ENCODE results near the gene MYCL.

The MYCL gene

DNA sequence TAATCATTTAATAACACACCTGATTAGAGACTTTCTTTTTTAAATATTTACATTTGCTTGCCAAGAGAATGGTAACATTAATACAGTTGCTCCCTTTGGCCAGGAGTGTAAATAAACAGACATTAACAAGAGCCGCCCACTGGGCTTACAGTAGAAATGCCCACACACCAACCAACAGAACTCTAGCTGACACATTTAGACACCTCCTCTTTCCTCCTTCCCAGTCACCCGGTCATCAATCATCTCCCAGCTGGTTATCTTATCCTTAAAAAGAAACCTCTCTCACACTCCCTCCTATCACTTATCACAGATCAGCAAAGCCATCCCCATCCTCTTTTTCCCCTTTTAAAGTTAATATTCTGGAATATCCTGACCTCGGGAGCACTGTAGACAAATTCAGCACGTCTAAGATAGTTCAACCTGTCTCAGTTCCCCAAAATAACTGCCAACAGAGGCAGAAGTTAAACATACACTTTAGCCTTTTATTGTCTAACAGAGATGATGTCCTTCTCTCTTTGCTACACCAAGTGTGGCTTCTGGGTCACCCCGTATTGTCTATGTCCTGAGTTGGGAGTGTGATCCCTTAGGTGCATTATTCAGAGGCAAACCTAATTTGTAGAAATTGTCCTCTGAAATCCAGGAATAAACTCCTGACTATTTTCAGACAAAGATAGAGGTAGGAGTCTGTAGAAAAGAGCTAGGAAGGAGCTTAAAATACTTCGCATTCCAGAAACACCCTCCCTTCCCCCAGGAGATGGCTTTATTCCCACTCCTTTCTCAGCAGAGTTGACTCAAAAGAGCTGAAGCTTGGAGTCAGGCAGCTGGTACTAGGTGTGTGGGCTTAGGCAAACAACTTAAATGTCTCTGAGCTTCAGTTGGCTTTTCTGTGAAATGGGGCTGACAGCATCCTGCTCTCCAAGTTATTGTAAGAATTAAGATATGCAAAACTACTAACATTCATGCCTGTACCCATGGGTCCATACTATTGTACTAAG lies 8.8 kb downstream of the MYCL start:
- H3K4me3 ChIP-seq (ENCODE audit: insufficient read depth, low read length, poor library complexity, severe bottlenecking), result no peak overlapping the region
- no peaks in the 10 kb centered on the region for H3K36me3 ChIP-seq (ENCODE audit: low read length)
- no peak overlapping the region for H3K9ac ChIP-seq (ENCODE audit: low read length)
- no peaks in the 10 kb centered on the region for H3F3A ChIP-seq (ENCODE audit: insufficient read depth)
- no peak overlapping the region for H3K27ac ChIP-seq (ENCODE audit: low read depth, low read length)
- TF ChIP-seq EZH2phosphoT487 (conservative IDR thresholded peaks at IDR 0.05; ENCODE audit: low read length) (no peak), CTCF (IDR thresholded peaks at IDR 0.05; ENCODE audit: insufficient read depth, low read length, poor library complexity, severe bottlenecking) (no peak)
- no peaks in the 10 kb centered on the region for H3K9me2 ChIP-seq (replicated peaks; ENCODE audit: insufficient read depth, low read length)
- H3K9me3 ChIP-seq (ENCODE audit: insufficient read depth, low read length), result no peaks in the 10 kb centered on the region
- no peaks in the 10 kb centered on the region for H3K79me2 ChIP-seq (ENCODE audit: insufficient read depth, low read length)
- no peaks in the 10 kb centered on the region for H3K27me3 ChIP-seq (ENCODE audit: low read length)
- no peaks in the 10 kb centered on the region for H4K20me1 ChIP-seq (ENCODE audit: low read depth, low read length)
- H2AFZ ChIP-seq (ENCODE audit: low read depth, low read length, severe bottlenecking), result no peak overlapping the region
- H3K4me2 ChIP-seq (ENCODE audit: low read depth, low read length, poor library complexity, severe bottlenecking), result no peak overlapping the region

DNA sequence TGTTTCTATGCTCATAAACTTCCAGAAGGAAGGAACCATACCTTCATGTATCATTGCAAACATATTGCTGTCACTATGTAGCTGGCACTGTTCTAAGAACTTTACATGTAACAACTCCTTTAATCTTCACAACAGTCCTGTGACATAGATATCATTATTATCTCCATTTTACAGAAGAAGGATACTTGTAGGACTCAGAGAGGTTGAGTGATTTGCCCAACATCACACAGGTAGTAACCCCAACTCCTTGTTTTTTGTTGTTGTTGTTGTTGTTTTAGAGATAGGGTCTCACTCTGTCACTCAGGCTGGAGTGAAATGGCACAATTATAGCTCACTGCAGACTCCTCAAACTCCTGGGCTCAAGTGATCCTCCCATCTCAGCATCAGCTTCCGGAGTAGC lies 10.8 kb downstream of the MYCL start:
- Histone ChIP-seq H3K79me2 (ENCODE audit: insufficient read depth, low read length) (no peaks in the 10 kb centered on the region), H3K4me2 (ENCODE audit: low read depth, low read length, poor library complexity, severe bottlenecking) (no peak overlapping the region), H3K9ac (ENCODE audit: low read length) (no peak overlapping the region), H4K20me1 (ENCODE audit: low read depth, low read length) (no peaks in the 10 kb centered on the region), H3F3A (ENCODE audit: insufficient read depth) (no peaks in the 10 kb centered on the region), H3K27ac (ENCODE audit: low read depth, low read length) (no peak overlapping the region), H3K36me3 (ENCODE audit: low read length) (no peaks in the 10 kb centered on the region), H3K9me3 (ENCODE audit: insufficient read depth, low read length) (no peaks in the 10 kb centered on the region), H3K27me3 (ENCODE audit: low read length) (no peaks in the 10 kb centered on the region), H3K9me2 (replicated peaks; ENCODE audit: insufficient read depth, low read length) (no peaks in the 10 kb centered on the region), H3K4me3 (ENCODE audit: insufficient read depth, low read length, poor library complexity, severe bottlenecking) (no peak overlapping the region), H2AFZ (ENCODE audit: low read depth, low read length, severe bottlenecking) (no peak overlapping the region)
- TF ChIP-seq EZH2phosphoT487 (conservative IDR thresholded peaks at IDR 0.05; ENCODE audit: low read length), result no peak
- TF ChIP-seq CTCF (IDR thresholded peaks at IDR 0.05; ENCODE audit: insufficient read depth, low read length, poor library complexity, severe bottlenecking), result no peak

DNA sequence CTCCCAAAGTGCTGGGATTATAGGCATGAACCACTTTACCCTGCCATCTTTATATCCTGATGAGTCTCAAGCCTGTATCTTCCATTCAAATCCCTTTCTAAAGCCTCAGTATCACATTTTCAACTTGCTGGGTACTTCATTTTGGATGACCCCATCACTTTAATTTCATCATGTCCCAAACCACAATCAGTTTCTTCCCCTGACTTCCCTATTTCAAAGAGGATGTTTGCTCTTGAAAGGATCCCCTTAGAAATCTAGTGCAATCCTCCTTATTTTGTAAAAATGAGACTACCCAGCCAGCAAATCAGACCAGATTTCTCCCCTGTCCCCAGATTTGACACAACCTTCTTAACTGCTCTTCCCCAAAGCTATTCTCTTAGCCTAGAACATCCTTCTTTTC lies 11.4 kb downstream of the MYCL start:
- no peaks in the 10 kb centered on the region for H3K36me3 ChIP-seq (ENCODE audit: low read length)
- no peak for TF ChIP-seq CTCF (IDR thresholded peaks at IDR 0.05; ENCODE audit: insufficient read depth, low read length, poor library complexity, severe bottlenecking)
- no peak for TF ChIP-seq EZH2phosphoT487 (conservative IDR thresholded peaks at IDR 0.05; ENCODE audit: low read length)
- H3K9me3 ChIP-seq (ENCODE audit: insufficient read depth, low read length), result no peaks in the 10 kb centered on the region
- no peak overlapping the region for H3K9ac ChIP-seq (ENCODE audit: low read length)
- no peaks in the 10 kb centered on the region for H4K20me1 ChIP-seq (ENCODE audit: low read depth, low read length)
- no peak overlapping the region for H3K4me3 ChIP-seq (ENCODE audit: insufficient read depth, low read length, poor library complexity, severe bottlenecking)
- H3F3A ChIP-seq (ENCODE audit: insufficient read depth), result no peaks in the 10 kb centered on the region
- no peak overlapping the region for H3K27ac ChIP-seq (ENCODE audit: low read depth, low read length)
- H3K27me3 ChIP-seq (ENCODE audit: low read length), result no peaks in the 10 kb centered on the region
- H3K79me2 ChIP-seq (ENCODE audit: insufficient read depth, low read length), result no peaks in the 10 kb centered on the region
- H3K9me2 ChIP-seq (replicated peaks; ENCODE audit: insufficient read depth, low read length), result no peaks in the 10 kb centered on the region
- H3K4me2 ChIP-seq (ENCODE audit: low read depth, low read length, poor library complexity, severe bottlenecking), result no peak overlapping the region
- H2AFZ ChIP-seq (ENCODE audit: low read depth, low read length, severe bottlenecking), result no peak overlapping the region

Measured in SU-DHL-6 (cell line).